NT2/D1 (cell line): ENCODE measurements around the gene OR56B4.

ENCODE experiments used
- DNase-seq: peaks from one replicate; pipeline ENCODE4 v3.0.0-alpha.2; 2011; ENCODE audit warnings: low read depth, low spot score
- H3K27me3 ChIP-seq: 2 replicates; pipeline ENCODE4 v1.6.0; 2011; ENCODE audit warnings: mild to moderate bottlenecking; ENCODE audit not compliant: insufficient read length, insufficient read depth
- H3K36me3 ChIP-seq: 2 replicates; pipeline ENCODE4 v1.6.1; 2011; ENCODE audit warnings: mild to moderate bottlenecking, low read length, mixed read lengths; ENCODE audit not compliant: insufficient read depth, insufficient read length
- H3K4me1 ChIP-seq: 2 replicates; pipeline ENCODE4 v1.5.1; 2011; ENCODE audit not compliant: insufficient read depth, insufficient read length
- H3K4me3 ChIP-seq: 2 replicates; pipeline ENCODE4 v1.5.1; 2011; ENCODE audit warnings: low read depth; ENCODE audit not compliant: insufficient read length
- H3K9ac ChIP-seq: 2 replicates; pipeline ENCODE4 v1.6.0; 2011; ENCODE audit warnings: low read depth; ENCODE audit not compliant: insufficient read length
- H3K9me3 ChIP-seq: 2 replicates; pipeline ENCODE4 v1.5.1; 2011; ENCODE audit warnings: mild to moderate bottlenecking, low read length; ENCODE audit not compliant: insufficient read depth
- SUZ12 ChIP-seq: IDR thresholded peaks from 2 replicates; pipeline ENCODE4 v1.6.1; 2011; ENCODE audit not compliant: insufficient read length, insufficient read depth; ENCODE audit errors: extremely low read depth
- YY1 ChIP-seq: IDR thresholded peaks from 2 replicates; pipeline ENCODE4 v1.6.1; 2011; ENCODE audit not compliant: insufficient read length, insufficient read depth
- ZNF274 ChIP-seq: IDR thresholded peaks from 2 replicates; pipeline ENCODE4 v1.6.1; 2011; ENCODE audit warnings: mild to moderate bottlenecking, low read depth, low read length

Gene OR56B4

GRCh38 chr11:6083129-6083528, 24.4 kb upstream of the OR56B4 start:
- Histone ChIP-seq H3K9me3 (no peaks in the 10 kb centered on the region), H3K27me3 (no peaks in the 10 kb centered on the region), H3K4me3 (no peak overlapping the region), H3K36me3 (no peaks in the 10 kb centered on the region), H3K4me1 (peaks cover 3% of the 10 kb centered on the region), H3K9ac (no peak overlapping the region)
- DNase-seq: no peak
- TF ChIP-seq ZNF274: no peak
- TF ChIP-seq YY1: no peak
- TF ChIP-seq SUZ12: no peak

- Histone ChIP-seq H3K4me1 (no peaks in the 10 kb centered on the region), H3K9me3 (no peaks in the 10 kb centered on the region), H3K27me3 (no peaks in the 10 kb centered on the region), H3K4me3 (no peak overlapping the region), H3K36me3 (no peaks in the 10 kb centered on the region), H3K9ac (no peak overlapping the region)
- DNase-seq: no peak
- no peak for TF ChIP-seq ZNF274
- no peak for TF ChIP-seq SUZ12
- TF ChIP-seq YY1: no peak
These were observed 22.9 kb upstream of the OR56B4 start for GRCh38 chr11:6084587-6084986.

GRCh38 chr11:6094186-6094585, 13.3 kb upstream of the OR56B4 start:
- no peak for DNase-seq
- Histone ChIP-seq H3K27me3 (no peaks in the 10 kb centered on the region), H3K9me3 (no peaks in the 10 kb centered on the region), H3K4me3 (no peak overlapping the region), H3K9ac (no peak overlapping the region), H3K4me1 (no peaks in the 10 kb centered on the region), H3K36me3 (no peaks in the 10 kb centered on the region)
- no peak for TF ChIP-seq SUZ12
- TF ChIP-seq ZNF274: no peak
- no peak for TF ChIP-seq YY1

- no peak overlapping the region for H3K9ac ChIP-seq
- H3K9me3 ChIP-seq: no peaks in the 10 kb centered on the region
- H3K4me3 ChIP-seq: no peak overlapping the region
- DNase-seq: no peak
- no peaks in the 10 kb centered on the region for H3K36me3 ChIP-seq
- no peak for TF ChIP-seq SUZ12
- no peak for TF ChIP-seq YY1
- H3K27me3 ChIP-seq: no peaks in the 10 kb centered on the region
- H3K4me1 ChIP-seq: no peaks in the 10 kb centered on the region
These were observed 11.7 kb upstream of the OR56B4 start for GRCh38 chr11:6095798-6096197.

- TF ChIP-seq ZNF274 (no peak), SUZ12 (no peak), YY1 (no peak)
- Histone ChIP-seq H3K27me3 (no peaks in the 10 kb centered on the region), H3K36me3 (no peaks in the 10 kb centered on the region), H3K4me3 (no peak overlapping the region), H3K9me3 (no peaks in the 10 kb centered on the region), H3K9ac (no peak overlapping the region), H3K4me1 (no peaks in the 10 kb centered on the region)
- no peak for DNase-seq
These were observed 11.1 kb upstream of the OR56B4 start for GRCh38 chr11:6096417-6096816.

GRCh38 chr11:6099577-6099976, 7.9 kb upstream of the OR56B4 start:
- H3K4me3 ChIP-seq: no peak overlapping the region
- H3K36me3 ChIP-seq: no peaks in the 10 kb centered on the region
- TF ChIP-seq YY1 (no peak), ZNF274 (no peak), SUZ12 (no peak)
- H3K27me3 ChIP-seq: no peaks in the 10 kb centered on the region
- H3K4me1 ChIP-seq: no peaks in the 10 kb centered on the region
- no peak for DNase-seq
- no peaks in the 10 kb centered on the region for H3K9me3 ChIP-seq
- H3K9ac ChIP-seq: no peak overlapping the region

- Histone ChIP-seq H3K36me3 (no peaks in the 10 kb centered on the region), H3K4me3 (no peak overlapping the region), H3K4me1 (no peaks in the 10 kb centered on the region), H3K27me3 (no peaks in the 10 kb centered on the region), H3K9me3 (no peaks in the 10 kb centered on the region), H3K9ac (no peak overlapping the region)
- TF ChIP-seq SUZ12: no peak
- TF ChIP-seq ZNF274: no peak
- no peak for TF ChIP-seq YY1
- no peak for DNase-seq
These were observed 2.5 kb downstream of the OR56B4 start for GRCh38 chr11:6110011-6110410.

- no peaks in the 10 kb centered on the region for H3K4me1 ChIP-seq
- no peak overlapping the region for H3K4me3 ChIP-seq
- no peaks in the 10 kb centered on the region for H3K36me3 ChIP-seq
- TF ChIP-seq YY1 (no peak), SUZ12 (no peak), ZNF274 (no peak)
- H3K27me3 ChIP-seq: no peaks in the 10 kb centered on the region
- H3K9me3 ChIP-seq: no peaks in the 10 kb centered on the region
- H3K9ac ChIP-seq: no peak overlapping the region
- DNase-seq: no peak
These were observed 4.2 kb downstream of the OR56B4 start for GRCh38 chr11:6111673-6112072.
